ENCODE data around the gene TMEM242. TPM values are rescaled to one million over a fixed set of nuclear protein-coding genes. Genes with fewer than 3 reads are reported as not detected.

The TMEM242 gene
- total and polyA plus RNA-seq, 8 donors = 10.9 to 15.2 (median 12.8) TPM

DNA sequence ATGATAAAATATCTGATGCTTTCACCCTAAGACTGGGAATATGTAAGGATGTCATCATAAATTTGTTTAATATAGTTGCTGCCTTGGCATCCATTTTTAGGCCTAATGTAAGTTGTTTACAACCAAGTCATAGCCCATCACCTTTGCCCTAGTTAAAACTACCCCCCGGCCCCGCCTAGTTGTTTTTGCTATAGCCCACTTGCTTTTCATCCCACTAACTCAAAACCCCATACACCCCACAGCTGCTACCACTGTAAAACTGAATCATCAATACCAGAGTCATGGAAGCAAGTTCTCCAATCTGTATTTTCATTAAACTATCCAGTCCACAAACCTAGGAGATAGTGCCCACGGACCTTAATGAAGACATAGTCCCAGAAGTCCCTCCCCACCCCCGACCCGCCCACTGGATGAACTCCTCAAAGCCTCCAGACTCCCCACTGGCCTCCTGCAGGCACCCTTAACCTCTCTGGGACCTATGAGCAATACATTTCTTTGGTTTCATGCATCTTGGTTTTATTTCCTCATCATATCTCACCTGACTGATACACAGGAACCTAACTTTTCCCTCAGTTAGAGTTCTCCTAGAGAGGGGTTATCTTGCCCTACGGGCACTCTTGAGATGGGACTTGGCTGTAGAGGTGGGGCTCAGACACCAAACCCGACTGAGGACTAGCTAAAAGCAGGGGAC lies 45.2 kb upstream of the TMEM242 start:
- Histone ChIP-seq H3K27me3 (no peaks in the 10 kb centered on the region), H3K9me3 (no peaks in the 10 kb centered on the region), H3K36me3 (no peaks in the 10 kb centered on the region), H3K4me1 (no peaks in the 10 kb centered on the region), H3K4me3 (no peak overlapping the region), H3K27ac (no peak overlapping the region)
- intact Hi-C loops (cut with DNase I) = no loop called here
- DNase-seq (no peak), ATAC-seq (no peak)
- TF ChIP-seq, protein P1, sequence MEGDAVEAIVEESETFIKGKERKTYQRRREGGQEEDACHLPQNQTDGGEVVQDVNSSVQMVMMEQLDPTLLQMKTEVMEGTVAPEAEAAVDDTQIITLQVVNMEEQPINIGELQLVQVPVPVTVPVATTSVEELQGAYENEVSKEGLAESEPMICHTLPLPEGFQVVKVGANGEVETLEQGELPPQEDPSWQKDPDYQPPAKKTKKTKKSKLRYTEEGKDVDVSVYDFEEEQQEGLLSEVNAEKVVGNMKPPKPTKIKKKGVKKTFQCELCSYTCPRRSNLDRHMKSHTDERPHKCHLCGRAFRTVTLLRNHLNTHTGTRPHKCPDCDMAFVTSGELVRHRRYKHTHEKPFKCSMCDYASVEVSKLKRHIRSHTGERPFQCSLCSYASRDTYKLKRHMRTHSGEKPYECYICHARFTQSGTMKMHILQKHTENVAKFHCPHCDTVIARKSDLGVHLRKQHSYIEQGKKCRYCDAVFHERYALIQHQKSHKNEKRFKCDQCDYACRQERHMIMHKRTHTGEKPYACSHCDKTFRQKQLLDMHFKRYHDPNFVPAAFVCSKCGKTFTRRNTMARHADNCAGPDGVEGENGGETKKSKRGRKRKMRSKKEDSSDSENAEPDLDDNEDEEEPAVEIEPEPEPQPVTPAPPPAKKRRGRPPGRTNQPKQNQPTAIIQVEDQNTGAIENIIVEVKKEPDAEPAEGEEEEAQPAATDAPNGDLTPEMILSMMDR (IDR thresholded peaks at IDR 0.05) = no peak

DNA sequence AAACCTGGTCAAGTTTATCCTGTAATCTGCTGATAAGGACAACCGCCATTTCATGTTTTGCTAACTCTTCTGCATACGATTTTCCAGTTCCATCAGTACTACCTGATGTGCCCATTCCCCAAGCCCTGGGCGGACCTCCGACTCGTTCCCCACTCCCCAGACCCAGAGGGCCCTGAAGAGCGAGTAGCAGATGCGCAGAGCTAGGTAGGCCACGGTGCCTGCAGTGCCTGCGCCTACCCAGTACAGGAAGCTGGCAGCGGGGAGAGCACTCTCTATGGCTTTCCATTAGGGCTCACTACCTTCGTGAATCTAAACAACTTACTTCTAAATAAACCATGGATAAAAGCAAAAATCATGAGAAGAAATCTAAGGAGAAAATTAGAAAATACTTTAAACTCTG lies 43.3 kb upstream of the TMEM242 start:
- Histone ChIP-seq H3K36me3 (no peaks in the 10 kb centered on the region), H3K9me3 (no peaks in the 10 kb centered on the region), H3K4me3 (no peak overlapping the region), H3K27ac (no peak overlapping the region), H3K27me3 (no peaks in the 10 kb centered on the region), H3K4me1 (no peaks in the 10 kb centered on the region)
- TF ChIP-seq, protein P1 (IDR thresholded peaks at IDR 0.05) = no peak
- intact Hi-C loops (cut with DNase I) = no loop called here
- ATAC-seq (no peak), DNase-seq (no peak)

DNA sequence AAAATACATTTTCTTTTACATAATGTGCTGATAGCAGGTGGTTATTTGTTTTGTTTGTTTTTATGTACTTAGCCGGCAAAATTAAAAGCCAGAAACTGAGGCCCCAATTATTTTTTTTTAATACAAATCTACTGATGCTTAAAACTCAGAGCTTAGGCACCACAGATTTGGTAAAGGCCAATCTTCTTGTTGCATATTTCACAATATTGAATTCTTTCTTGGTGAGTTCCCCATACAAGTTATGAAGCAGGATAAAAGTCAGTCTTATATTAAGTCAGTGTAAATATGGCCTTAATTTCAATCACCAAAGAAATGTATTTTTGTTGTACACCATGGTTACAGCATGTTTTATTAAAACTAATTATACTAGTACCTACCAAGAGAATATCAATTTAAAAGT lies 41.4 kb upstream of the TMEM242 start:
- ATAC-seq (no peak), DNase-seq (no peak)
- Histone ChIP-seq H3K9me3 (no peaks in the 10 kb centered on the region), H3K36me3 (no peaks in the 10 kb centered on the region), H3K27me3 (no peaks in the 10 kb centered on the region), H3K4me3 (no peak overlapping the region), H3K27ac (no peak overlapping the region), H3K4me1 (no peaks in the 10 kb centered on the region)
- TF ChIP-seq, protein P1 (IDR thresholded peaks at IDR 0.05) = no peak
- intact Hi-C loops (cut with DNase I) = no loop called here

DNA sequence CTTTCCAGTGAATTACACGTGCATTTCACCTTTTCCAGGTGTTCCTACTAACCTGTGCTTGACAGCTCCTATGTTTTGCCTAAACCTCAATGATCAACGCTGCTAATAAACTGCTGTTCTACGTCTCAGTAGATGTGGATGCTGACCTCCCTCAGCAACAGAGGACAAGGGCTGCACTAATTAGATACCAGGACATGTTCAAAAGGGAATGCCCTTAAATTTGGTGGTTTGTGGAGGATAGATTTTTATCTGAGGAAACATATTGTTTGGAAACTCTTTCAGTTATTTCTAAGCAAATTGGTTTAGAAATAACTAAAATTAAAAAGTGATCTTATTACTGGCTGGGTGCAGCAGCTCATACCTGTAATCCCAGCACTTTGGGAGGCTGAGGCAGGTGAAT lies 38.6 kb upstream of the TMEM242 start:
- DNase-seq (no peak), ATAC-seq (no peak)
- H3K4me3 ChIP-seq = no peak overlapping the region
- TF ChIP-seq, protein P1 (IDR thresholded peaks at IDR 0.05) = no peak
- no peaks in the 10 kb centered on the region for H3K36me3 ChIP-seq
- intact Hi-C loops (cut with DNase I) = no loop called here
- H3K27ac ChIP-seq = no peak overlapping the region
- H3K4me1 ChIP-seq = no peaks in the 10 kb centered on the region
- H3K27me3 ChIP-seq = no peaks in the 10 kb centered on the region
- no peaks in the 10 kb centered on the region for H3K9me3 ChIP-seq

DNA sequence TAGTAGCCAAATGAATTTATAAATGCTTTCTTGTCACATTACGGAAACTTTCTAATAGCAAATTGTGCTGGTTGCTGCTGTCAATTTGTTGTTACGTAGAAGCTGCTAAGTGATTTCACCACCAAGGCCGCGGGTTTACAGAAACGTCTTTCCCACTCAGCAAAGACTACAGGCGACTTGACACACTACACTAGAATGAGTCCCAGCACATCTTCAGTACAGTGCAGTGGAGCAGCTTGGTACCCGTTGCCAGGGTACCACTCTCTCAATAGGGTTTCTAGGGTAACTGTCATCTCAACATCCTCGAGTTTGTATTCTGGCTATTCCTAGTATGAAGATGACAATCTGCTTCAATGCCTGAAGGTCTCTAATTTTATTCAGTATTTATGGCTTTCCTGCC lies 35.0 kb upstream of the TMEM242 start:
- Histone ChIP-seq H3K9me3 (no peaks in the 10 kb centered on the region), H3K27ac (no peak overlapping the region), H3K4me3 (no peak overlapping the region), H3K27me3 (no peaks in the 10 kb centered on the region), H3K4me1 (no peaks in the 10 kb centered on the region), H3K36me3 (no peaks in the 10 kb centered on the region)
- TF ChIP-seq, protein P1 (IDR thresholded peaks at IDR 0.05) = no peak
- DNase-seq (no peak), ATAC-seq (no peak)
- intact Hi-C loops (cut with DNase I) = no loop called here
